ENCODE measurements around the gene OXGR1. TPM values are rescaled to one million over a fixed set of nuclear protein-coding genes. Genes with fewer than 3 reads are reported as not detected.
A peak's percentile ranks its signal among the peaks of the same experiment; 100 is the strongest.

The OXGR1 gene
- total RNA-seq, 3 donors from 2014 or later: 0.54 to 3.1 (median 2.0) TPM

GRCh38 chr13:97003071-97003470 lies 8.8 kb upstream of the OXGR1 start:
- Histone ChIP-seq H3K4me3 (no peak overlapping the region), H3K9me3 (no peaks in the 10 kb centered on the region), H3K36me3 (ENCODE audit: low read depth) (no peaks in the 10 kb centered on the region), H3K4me1 (ENCODE audit: low read depth) (no peaks in the 10 kb centered on the region)
- intact Hi-C loops (cut with DNase I, micrococcal nuclease): no loop called here
- ATAC-seq: no peak
- DNase-seq: no peak
- TF ChIP-seq CTCF (IDR thresholded peaks at IDR 0.05): no peak

DNA sequence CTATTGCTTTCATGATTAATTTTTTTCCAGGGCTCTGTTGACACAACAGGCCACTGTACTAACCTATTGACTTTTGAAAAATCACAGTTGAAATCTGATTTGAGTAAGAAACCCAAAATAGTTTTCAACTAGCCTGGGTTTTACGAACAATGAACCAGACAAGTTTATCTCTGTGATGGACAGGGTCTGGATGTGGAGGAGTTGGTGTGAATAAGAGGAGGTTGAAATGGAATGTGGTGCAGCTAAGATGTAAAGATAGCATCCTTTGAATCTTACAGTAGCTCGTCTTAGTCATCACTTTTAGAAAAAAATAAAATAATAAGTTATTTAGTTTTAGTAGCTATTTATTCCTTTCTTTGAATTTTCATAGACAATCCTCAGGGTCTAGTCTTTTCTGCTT lies 8.3 kb upstream of the OXGR1 start:
- DNase-seq (no peak), ATAC-seq (no peak)
- no peak for TF ChIP-seq CTCF (IDR thresholded peaks at IDR 0.05)
- Histone ChIP-seq H3K9me3 (no peaks in the 10 kb centered on the region), H3K4me1 (ENCODE audit: low read depth) (no peaks in the 10 kb centered on the region), H3K4me3 (no peak overlapping the region), H3K36me3 (ENCODE audit: low read depth) (no peaks in the 10 kb centered on the region)
- intact Hi-C loops (cut with DNase I, micrococcal nuclease): no loop called here

- no peaks in the 10 kb centered on the region for H3K9me3 ChIP-seq
- peak; percentile 75 for ATAC-seq
- intact Hi-C loops (cut with DNase I, micrococcal nuclease): no loop called here
- DNase-seq: peak in 1 of 3 donors; percentile 66
- no peak overlapping the region for H3K4me3 ChIP-seq
- no peak for TF ChIP-seq CTCF (IDR thresholded peaks at IDR 0.05)
- no peaks in the 10 kb centered on the region for H3K36me3 ChIP-seq (ENCODE audit: low read depth)
- H3K4me1 ChIP-seq (ENCODE audit: low read depth): no peaks in the 10 kb centered on the region
These were observed 7.4 kb upstream of the OXGR1 start for GRCh38 chr13:97001636-97002035.

DNA sequence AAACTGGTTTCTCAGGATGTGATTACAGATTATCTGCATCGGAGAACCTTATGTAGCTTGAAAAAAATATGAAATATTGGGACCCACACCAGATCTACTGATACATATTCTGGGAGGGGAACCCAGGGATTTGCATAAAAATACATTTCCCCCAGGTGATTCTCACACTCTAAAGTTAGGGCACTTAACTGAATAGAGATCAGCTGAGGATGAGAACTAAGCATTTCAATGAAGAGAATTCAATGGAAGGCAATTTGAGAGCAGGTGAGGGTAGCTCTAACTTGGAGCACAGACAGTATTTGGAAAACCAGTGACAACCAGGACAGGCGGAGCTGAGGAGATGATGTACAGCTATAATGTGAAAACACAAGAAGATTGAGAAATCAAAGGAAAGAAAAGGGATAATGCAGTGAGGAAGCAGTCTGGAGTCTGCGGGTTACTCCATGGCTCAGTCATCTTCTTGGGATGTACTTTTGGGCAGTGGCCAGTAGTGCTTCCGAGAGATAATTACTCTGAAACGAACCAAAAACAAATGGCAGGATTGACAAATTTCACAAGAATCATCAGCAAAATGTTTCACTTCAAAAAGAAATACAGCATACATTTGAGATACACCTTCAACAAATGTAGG lies 6.1 kb upstream of the OXGR1 start:
- Histone ChIP-seq H3K36me3 (ENCODE audit: low read depth) (no peaks in the 10 kb centered on the region), H3K4me1 (ENCODE audit: low read depth) (no peaks in the 10 kb centered on the region), H3K4me3 (no peak overlapping the region), H3K9me3 (no peaks in the 10 kb centered on the region)
- no peak for ATAC-seq
- no peak for TF ChIP-seq CTCF (IDR thresholded peaks at IDR 0.05)
- intact Hi-C loops (cut with DNase I, micrococcal nuclease): no loop called here
- DNase-seq: no peak

GRCh38 chr13:96999091-96999490 lies 4.8 kb upstream of the OXGR1 start:
- no peaks in the 10 kb centered on the region for H3K36me3 ChIP-seq (ENCODE audit: low read depth)
- no peak for TF ChIP-seq CTCF (IDR thresholded peaks at IDR 0.05)
- H3K9me3 ChIP-seq: no peaks in the 10 kb centered on the region
- no peak overlapping the region for H3K4me3 ChIP-seq
- peaks cover 7% of the 10 kb centered on the region for H3K4me1 ChIP-seq (ENCODE audit: low read depth)
- intact Hi-C loops (cut with DNase I, micrococcal nuclease): no loop called here
- no peak for DNase-seq
- ATAC-seq: no peak

GRCh38 chr13:96998051-96998450 lies 3.8 kb upstream of the OXGR1 start:
- DNase-seq: no peak
- intact Hi-C loops (cut with DNase I, micrococcal nuclease): no loop called here
- no peak for TF ChIP-seq CTCF (IDR thresholded peaks at IDR 0.05)
- Histone ChIP-seq H3K36me3 (ENCODE audit: low read depth) (no peaks in the 10 kb centered on the region), H3K9me3 (no peaks in the 10 kb centered on the region), H3K4me1 (ENCODE audit: low read depth) (peaks cover 12% of the 10 kb centered on the region), H3K4me3 (no peak overlapping the region)
- ATAC-seq: no peak
